ENCODE measurements around the gene FGFRL1.

GRCh38 chr4:1061760-1062159, 50.3 kb downstream of the FGFRL1 start:
- no peak for TF ChIP-seq CTCF (IDR thresholded peaks at IDR 0.05; ENCODE audit: low read depth, low read length, poor library complexity, severe bottlenecking)
- TF ChIP-seq EZH2phosphoT487 (IDR thresholded peaks at IDR 0.05; ENCODE audit: borderline replicate concordance, low read length): no peak
